GM23338 (cell line): ENCODE results near the gene HPD. TPM values are rescaled to one million over a fixed set of nuclear protein-coding genes. Genes with fewer than 3 reads are reported as not detected.

Experiments used
- ATAC-seq: fragments of 200-7000 bp; cut with Tn5 transposase; 3 replicates; pipeline ENCODE4 v1.9.1; 2020
- DNase-seq: peaks from one replicate; pipeline ENCODE4 v3.0.0-alpha.2; 2015; ENCODE audit warnings: low spot score
- H2AFZ ChIP-seq: fragments of 200-600 bp; sonication (generic); 2 replicates; pipeline ENCODE4 v1.8.0; 2016; ENCODE audit warnings: antibody characterized with exemption, mild to moderate bottlenecking, moderate library complexity
- H3F3A ChIP-seq: fragments of 200-600 bp; sonication (generic); replicated peaks from 2 replicates; pipeline ENCODE4 v1.8.0; 2017; ENCODE audit warnings: antibody characterized with exemption, mixed run types, low read depth
- H3K27ac ChIP-seq: fragments of 200-600 bp; sonication (generic); 2 replicates; pipeline ENCODE4 v1.6.1; 2016; ENCODE audit warnings: low read depth
- H3K27me3 ChIP-seq: fragments of 200-600 bp; sonication (generic); 2 replicates; pipeline ENCODE4 v1.8.0; 2016; ENCODE audit warnings: mild to moderate bottlenecking, mixed run types, moderate library complexity; ENCODE audit not compliant: insufficient read depth
- H3K36me3 ChIP-seq: fragments of 200-600 bp; sonication (generic); 2 replicates; pipeline ENCODE4 v1.8.0; 2016; ENCODE audit warnings: mild to moderate bottlenecking; ENCODE audit not compliant: insufficient read depth
- H3K4me1 ChIP-seq: fragments of 200-600 bp; sonication (generic); 2 replicates; pipeline ENCODE4 v1.8.0; 2016; ENCODE audit warnings: mild to moderate bottlenecking, moderate library complexity; ENCODE audit not compliant: insufficient read depth
- H3K4me2 ChIP-seq: fragments of 200-600 bp; sonication (generic); 2 replicates; pipeline ENCODE4 v1.7.1; 2017; ENCODE audit warnings: mixed run types
- H3K4me3 ChIP-seq: fragments of 200-600 bp; sonication (generic); 2 replicates; pipeline ENCODE4 v1.6.1; 2016; ENCODE audit warnings: mixed run types
- H3K79me2 ChIP-seq: fragments of 200-600 bp; sonication (generic); replicated peaks from 2 replicates; pipeline ENCODE4 v1.8.0; 2017; ENCODE audit warnings: mild to moderate bottlenecking; ENCODE audit not compliant: insufficient read depth
- H3K9me2 ChIP-seq: fragments of 200-600 bp; sonication (generic); 2 replicates; pipeline ENCODE4 v1.8.0; 2017; ENCODE audit not compliant: insufficient read depth
- H4K20me1 ChIP-seq: fragments of 200-600 bp; sonication (generic); replicated peaks from 2 replicates; pipeline ENCODE4 v1.8.0; 2017; ENCODE audit warnings: mild to moderate bottlenecking; ENCODE audit not compliant: insufficient read depth
- H3K27ac Mint-ChIP-seq: 2 replicates; pipeline ENCODE4 v1.8.0; 2020; ENCODE audit warnings: inconsistent platforms, mild to moderate bottlenecking, moderate library complexity, mixed read lengths
- H3K27me3 Mint-ChIP-seq: 3 replicates; pipeline ENCODE4 v1.8.0; 2022; ENCODE audit warnings: low read depth, mild to moderate bottlenecking, moderate library complexity, mixed read lengths, inconsistent platforms; ENCODE audit not compliant: insufficient read depth, poor library complexity
- H3K36me3 Mint-ChIP-seq: 3 replicates; pipeline ENCODE4 v1.8.0; 2021; ENCODE audit warnings: low read depth, mild to moderate bottlenecking, inconsistent platforms, moderate library complexity, mixed read lengths
- H3K4me1 Mint-ChIP-seq: 3 replicates; pipeline ENCODE4 v1.8.0; 2020; ENCODE audit warnings: mild to moderate bottlenecking, inconsistent platforms, mixed read lengths
- H3K4me3 Mint-ChIP-seq: 3 replicates; pipeline ENCODE4 v1.8.0; 2021; ENCODE audit warnings: moderate library complexity, mild to moderate bottlenecking, inconsistent platforms, mixed read lengths
- H3K9me3 Mint-ChIP-seq: 3 replicates; pipeline ENCODE4 v1.8.0; 2020; ENCODE audit warnings: moderate library complexity, mild to moderate bottlenecking, inconsistent platforms, mixed read lengths
- EZH2 ChIP-seq: fragments of 200-600 bp; sonication (generic); IDR thresholded peaks from one replicate; pipeline ENCODE4 v1.8.0; 2017; ENCODE audit warnings: antibody characterized with exemption, mild to moderate bottlenecking, low read depth; ENCODE audit not compliant: unreplicated experiment
- STAT1 ChIP-seq: IDR thresholded peaks from one replicate; pipeline ENCODE4 v1.6.1; 2016; ENCODE audit warnings: antibody characterized with exemption; ENCODE audit not compliant: unreplicated experiment
- ZNF114 ChIP-seq: fragments of 250-450 bp; sonication (Bioruptor Pico); IDR thresholded peaks from 2 replicates; pipeline ENCODE4 v1.5.0; 2020; ENCODE audit warnings: mild to moderate bottlenecking, moderate library complexity
- polyA plus RNA-seq: library from polyadenylated mRNA; unstranded; fragments of >200 nt; fragmentation: Nextera tagmentation; extraction: Ambion mirVana; gene quantifications from 2 replicates; pipeline ENCODE4 v1.2.1, GENCODE V29; 2016
- total RNA-seq: library from RNA; depleted of rRNA; stranded (reverse); fragments of >200 nt; shearing (Covaris generic); gene quantifications from 2 replicates; pipeline ENCODE4 v1.2.3, GENCODE V29; 2014
- TF ChIP-seq, protein P1 (sequence below): IDR thresholded peaks from one replicate; pipeline ENCODE4 v1.6.1; 2018; ENCODE audit warnings: antibody characterized with exemption; ENCODE audit not compliant: unreplicated experiment
- TF ChIP-seq, protein P2 (sequence below), 2 experiments: fragments of 200-600 bp in 1 of 2; sonication (generic) in 1 of 2; conservative IDR thresholded peaks; 2 replicates each; pipeline versions ENCODE4 v1.5.1 to v1.6.1; 2016 to 2017; ENCODE audit warnings: antibody characterized with exemption in 2 of 2, low read depth in 2 of 2, mild to moderate bottlenecking in 2 of 2, moderate library complexity in 1 of 2
- TF ChIP-seq, protein P3 (sequence below): IDR thresholded peaks from 2 replicates; pipeline ENCODE4 v1.6.1; 2016; ENCODE audit warnings: antibody characterized with exemption

The HPD gene
- total and polyA plus RNA-seq, 2 experiments from 2014 or later, result not detected

DNA sequence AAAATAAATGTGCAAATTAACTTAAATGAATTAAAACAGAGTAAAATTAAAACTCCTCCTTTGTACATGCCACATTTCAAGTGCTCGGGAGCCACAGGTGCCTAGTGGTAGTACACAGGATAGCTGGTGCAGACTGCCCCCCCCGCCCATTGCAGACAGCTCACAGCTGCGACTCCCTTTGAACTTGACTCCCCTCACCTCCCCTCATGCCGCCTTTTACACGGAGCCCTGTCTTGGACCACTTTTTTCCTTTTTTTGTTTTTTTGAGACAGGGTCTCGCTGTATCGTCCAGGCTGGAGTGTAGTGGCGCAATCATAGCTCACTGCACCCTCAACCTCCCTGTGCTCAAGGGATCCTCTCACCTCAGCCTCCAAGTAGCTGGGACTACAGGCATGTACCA lies 43.4 kb downstream of the HPD start:
- peaks cover 21% of the 10 kb centered on the region for H3K4me1 ChIP-seq
- Mint-ChIP-seq H3K36me3 (peaks cover 41% of the 10 kb centered on the region), H3K4me3 (no peak overlapping the region), H3K27ac (no peak overlapping the region), H3K4me1 (peaks cover 19% of the 10 kb centered on the region), H3K27me3 (peaks cover 23% of the 10 kb centered on the region), H3K9me3 (no peaks in the 10 kb centered on the region)
- H3K4me3 ChIP-seq, result no peak overlapping the region
- H3K27ac ChIP-seq, result no peak overlapping the region
- TF ChIP-seq ZNF114, result no peak
- TF ChIP-seq, protein P1, sequence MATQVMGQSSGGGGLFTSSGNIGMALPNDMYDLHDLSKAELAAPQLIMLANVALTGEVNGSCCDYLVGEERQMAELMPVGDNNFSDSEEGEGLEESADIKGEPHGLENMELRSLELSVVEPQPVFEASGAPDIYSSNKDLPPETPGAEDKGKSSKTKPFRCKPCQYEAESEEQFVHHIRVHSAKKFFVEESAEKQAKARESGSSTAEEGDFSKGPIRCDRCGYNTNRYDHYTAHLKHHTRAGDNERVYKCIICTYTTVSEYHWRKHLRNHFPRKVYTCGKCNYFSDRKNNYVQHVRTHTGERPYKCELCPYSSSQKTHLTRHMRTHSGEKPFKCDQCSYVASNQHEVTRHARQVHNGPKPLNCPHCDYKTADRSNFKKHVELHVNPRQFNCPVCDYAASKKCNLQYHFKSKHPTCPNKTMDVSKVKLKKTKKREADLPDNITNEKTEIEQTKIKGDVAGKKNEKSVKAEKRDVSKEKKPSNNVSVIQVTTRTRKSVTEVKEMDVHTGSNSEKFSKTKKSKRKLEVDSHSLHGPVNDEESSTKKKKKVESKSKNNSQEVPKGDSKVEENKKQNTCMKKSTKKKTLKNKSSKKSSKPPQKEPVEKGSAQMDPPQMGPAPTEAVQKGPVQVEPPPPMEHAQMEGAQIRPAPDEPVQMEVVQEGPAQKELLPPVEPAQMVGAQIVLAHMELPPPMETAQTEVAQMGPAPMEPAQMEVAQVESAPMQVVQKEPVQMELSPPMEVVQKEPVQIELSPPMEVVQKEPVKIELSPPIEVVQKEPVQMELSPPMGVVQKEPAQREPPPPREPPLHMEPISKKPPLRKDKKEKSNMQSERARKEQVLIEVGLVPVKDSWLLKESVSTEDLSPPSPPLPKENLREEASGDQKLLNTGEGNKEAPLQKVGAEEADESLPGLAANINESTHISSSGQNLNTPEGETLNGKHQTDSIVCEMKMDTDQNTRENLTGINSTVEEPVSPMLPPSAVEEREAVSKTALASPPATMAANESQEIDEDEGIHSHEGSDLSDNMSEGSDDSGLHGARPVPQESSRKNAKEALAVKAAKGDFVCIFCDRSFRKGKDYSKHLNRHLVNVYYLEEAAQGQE, result no peak
- H3K9me2 ChIP-seq, result no peaks in the 10 kb centered on the region
- peaks cover 20% of the 10 kb centered on the region; the same call in 1 of the 2 replicates for H4K20me1 ChIP-seq
- peaks cover 16% of the 10 kb centered on the region for H3F3A ChIP-seq
- peaks cover 25% of the 10 kb centered on the region for H3K79me2 ChIP-seq
- H3K36me3 ChIP-seq, result peaks cover 3% of the 10 kb centered on the region; the same call in 1 of the 2 replicates
- DNase-seq (no peak), ATAC-seq (no peak)
- no peak overlapping the region for H2AFZ ChIP-seq
- H3K4me2 ChIP-seq, result no peak overlapping the region
- no peaks in the 10 kb centered on the region for H3K27me3 ChIP-seq

DNA sequence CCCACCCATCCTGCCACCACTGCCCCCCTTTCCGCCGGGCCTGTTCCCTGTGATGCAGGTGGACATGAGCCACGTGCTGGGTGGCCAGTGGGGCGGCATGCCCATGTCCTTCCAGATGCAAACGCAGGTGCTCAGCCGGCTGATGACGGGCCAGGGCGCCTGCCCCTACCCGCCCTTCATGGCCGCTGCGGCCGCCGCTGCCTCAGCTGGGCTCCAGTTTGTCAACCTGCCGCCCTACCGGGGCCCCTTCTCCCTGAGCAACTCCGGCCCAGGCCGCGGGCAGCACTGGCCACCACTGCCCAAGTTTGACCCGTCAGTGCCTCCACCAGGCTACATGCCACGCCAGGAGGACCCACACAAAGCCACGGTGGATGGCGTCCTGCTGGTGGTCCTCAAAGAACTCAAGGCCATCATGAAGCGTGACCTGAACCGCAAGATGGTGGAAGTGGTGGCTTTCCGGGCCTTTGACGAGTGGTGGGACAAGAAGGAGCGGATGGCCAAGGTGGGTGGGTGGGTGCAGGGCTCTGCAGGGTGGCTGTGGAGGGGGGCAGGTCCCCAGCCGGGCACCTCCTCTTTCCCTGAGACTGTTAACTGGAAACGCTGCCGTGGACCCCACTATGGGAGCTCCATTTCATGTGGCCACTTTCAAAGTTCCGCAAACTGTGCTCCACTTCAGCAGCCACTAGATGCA lies 44.1 kb downstream of the HPD start:
- peaks cover 26% of the 10 kb centered on the region for H3K79me2 ChIP-seq
- H3K9me3 Mint-ChIP-seq, result no peaks in the 10 kb centered on the region
- H3K27ac Mint-ChIP-seq, result no peak overlapping the region
- H3K36me3 ChIP-seq, result peaks cover 3% of the 10 kb centered on the region; the same call in 1 of the 2 replicates
- H3K27me3 Mint-ChIP-seq, result peaks cover 24% of the 10 kb centered on the region
- H4K20me1 ChIP-seq, result peaks cover 20% of the 10 kb centered on the region; the same call in 1 of the 2 replicates
- H2AFZ ChIP-seq, result no peak overlapping the region
- no peaks in the 10 kb centered on the region for H3K27me3 ChIP-seq
- peaks cover 12% of the 10 kb centered on the region for H3F3A ChIP-seq
- no peak overlapping the region for H3K27ac ChIP-seq
- H3K9me2 ChIP-seq, result no peaks in the 10 kb centered on the region
- no peak overlapping the region for H3K4me3 Mint-ChIP-seq
- H3K4me1 Mint-ChIP-seq, result peaks cover 19% of the 10 kb centered on the region
- peaks cover 21% of the 10 kb centered on the region for H3K4me1 ChIP-seq
- H3K36me3 Mint-ChIP-seq, result peaks cover 45% of the 10 kb centered on the region
- H3K4me3 ChIP-seq, result no peak overlapping the region
- ATAC-seq, result no peak
- H3K4me2 ChIP-seq, result no peak overlapping the region
- DNase-seq, result no peak
- TF ChIP-seq, protein P1, result no peak
- TF ChIP-seq, protein P2, sequence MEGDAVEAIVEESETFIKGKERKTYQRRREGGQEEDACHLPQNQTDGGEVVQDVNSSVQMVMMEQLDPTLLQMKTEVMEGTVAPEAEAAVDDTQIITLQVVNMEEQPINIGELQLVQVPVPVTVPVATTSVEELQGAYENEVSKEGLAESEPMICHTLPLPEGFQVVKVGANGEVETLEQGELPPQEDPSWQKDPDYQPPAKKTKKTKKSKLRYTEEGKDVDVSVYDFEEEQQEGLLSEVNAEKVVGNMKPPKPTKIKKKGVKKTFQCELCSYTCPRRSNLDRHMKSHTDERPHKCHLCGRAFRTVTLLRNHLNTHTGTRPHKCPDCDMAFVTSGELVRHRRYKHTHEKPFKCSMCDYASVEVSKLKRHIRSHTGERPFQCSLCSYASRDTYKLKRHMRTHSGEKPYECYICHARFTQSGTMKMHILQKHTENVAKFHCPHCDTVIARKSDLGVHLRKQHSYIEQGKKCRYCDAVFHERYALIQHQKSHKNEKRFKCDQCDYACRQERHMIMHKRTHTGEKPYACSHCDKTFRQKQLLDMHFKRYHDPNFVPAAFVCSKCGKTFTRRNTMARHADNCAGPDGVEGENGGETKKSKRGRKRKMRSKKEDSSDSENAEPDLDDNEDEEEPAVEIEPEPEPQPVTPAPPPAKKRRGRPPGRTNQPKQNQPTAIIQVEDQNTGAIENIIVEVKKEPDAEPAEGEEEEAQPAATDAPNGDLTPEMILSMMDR (conservative IDR thresholded peaks at IDR 0.05; ENCODE audit: low read depth in 2 of 2), result no peak
- TF ChIP-seq STAT1 (no peak), EZH2 (no peak)
- TF ChIP-seq, protein P3, sequence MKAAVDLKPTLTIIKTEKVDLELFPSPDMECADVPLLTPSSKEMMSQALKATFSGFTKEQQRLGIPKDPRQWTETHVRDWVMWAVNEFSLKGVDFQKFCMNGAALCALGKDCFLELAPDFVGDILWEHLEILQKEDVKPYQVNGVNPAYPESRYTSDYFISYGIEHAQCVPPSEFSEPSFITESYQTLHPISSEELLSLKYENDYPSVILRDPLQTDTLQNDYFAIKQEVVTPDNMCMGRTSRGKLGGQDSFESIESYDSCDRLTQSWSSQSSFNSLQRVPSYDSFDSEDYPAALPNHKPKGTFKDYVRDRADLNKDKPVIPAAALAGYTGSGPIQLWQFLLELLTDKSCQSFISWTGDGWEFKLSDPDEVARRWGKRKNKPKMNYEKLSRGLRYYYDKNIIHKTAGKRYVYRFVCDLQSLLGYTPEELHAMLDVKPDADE, result no peak
